Prostate gland (tissue), 2 donors: ENCODE measurements around the gene CDC42. TPM values are rescaled to one million over a fixed set of nuclear protein-coding genes. Genes with fewer than 3 reads are reported as not detected.

Source experiments
- DNase-seq: peaks from one replicate; pipeline ENCODE4 v3.0.0-alpha.2; 2019; ENCODE audit warnings: low spot score
- H3K27ac ChIP-seq, 2 donors: fragments of 200-600 bp; sonication (generic); 2 replicates each; pipeline ENCODE4 v1.5.1; 2017 to 2019
- H3K27me3 ChIP-seq: fragments of 200-600 bp; sonication (generic); replicated peaks from 2 replicates; pipeline ENCODE4 v1.5.1; 2019; ENCODE audit not compliant: insufficient read depth
- H3K36me3 ChIP-seq, 2 donors: fragments of 200-600 bp; sonication (generic); 1 replicate in 1 of 2; 2 replicates in 1 of 2; pipeline versions ENCODE4 v1.5.1 to v1.8.1; 2017 to 2019
- H3K4me1 ChIP-seq: fragments of 200-600 bp; sonication (generic); replicated peaks from 2 replicates; pipeline ENCODE4 v1.5.1; 2019
- H3K4me3 ChIP-seq, 2 donors: fragments of 200-600 bp; sonication (generic); 2 replicates each; pipeline ENCODE4 v1.5.1; 2017 to 2019
- H3K9me3 ChIP-seq: fragments of 200-600 bp; sonication (generic); 2 replicates; pipeline ENCODE4 v1.5.1; 2017
- CTCF ChIP-seq, 4 experiments: fragments of 200-600 bp in 2 of 4; fragments of 450-650 bp in 2 of 4; sonication (generic) in 2 of 4; IDR thresholded peaks; 1 replicate in 3 of 4; 2 replicates in 1 of 4; pipeline ENCODE4 v1.5.1; 2016 to 2019; ENCODE audit warnings: antibody characterized with exemption in 4 of 4, mild to moderate bottlenecking in 2 of 4, moderate library complexity in 2 of 4
- POLR2A ChIP-seq: fragments of 450-650 bp; IDR thresholded peaks from one replicate; pipeline ENCODE4 v1.6.1; 2016; ENCODE audit warnings: antibody characterized with exemption, mild to moderate bottlenecking
- POLR2AphosphoS5 ChIP-seq: sonication (generic); formaldehyde crosslinking; IDR thresholded peaks from one replicate; pipeline ENCODE4 v1.6.1; 2017; ENCODE audit warnings: antibody characterized with exemption
- WGBS: methylation state at CpG from one replicate; pipeline ENCODE4 v1.1.5; 2018; 5-methylcytosine and 5-hydroxymethylcytosine counted together
- intact Hi-C: fragments of 100-400 bp; cut with DNase I; formaldehyde crosslinking; loops from one replicate; pipeline ENCODE4 v1.14.2; 2022
- small RNA-seq, 2 donors: library from RNA; depleted of rRNA; stranded (forward); fragments of <200 nt; gene quantifications; one replicate each; pipeline ENCODE3, GENCODE V24; 2016
- total RNA-seq, 2 donors: library from RNA; depleted of rRNA; stranded (reverse); fragments of >200 nt; gene quantifications; one replicate each; pipeline ENCODE4 v1.1.0, GENCODE V29; 2016

CDC42 gene
- total RNA-seq, 2 donors from 2014 or later, result 164 to 182 TPM

GRCh38 chr1:22137004-22137720 is 84.7 kb downstream of the CDC42 start:
- TF ChIP-seq CTCF (IDR thresholded peaks at IDR 0.05) (no peak), POLR2AphosphoS5 (peak; percentile 61), POLR2A (no peak)
- H3K27me3 ChIP-seq, result no peaks in the 10 kb centered on the region
- WGBS, result 23% methylated on average over 11 of the region's 16 CpGs
- no peaks in the 10 kb centered on the region for H3K36me3 ChIP-seq
- intact Hi-C loops, result no loop called here
- H3K9me3 ChIP-seq, result no peaks in the 10 kb centered on the region
- no peak overlapping the region for H3K4me3 ChIP-seq
- peak overlapping the region; percentile 8 to 52 for H3K27ac ChIP-seq
- H3K4me1 ChIP-seq, result no peaks in the 10 kb centered on the region
- DNase-seq, result peak; percentile 58

- H3K9me3 ChIP-seq, result no peaks in the 10 kb centered on the region
- peaks cover 3% of the 10 kb centered on the region for H3K4me1 ChIP-seq
- TF ChIP-seq POLR2A (no peak), CTCF (IDR thresholded peaks at IDR 0.05) (no peak), POLR2AphosphoS5 (no peak)
- H3K36me3 ChIP-seq, result no peaks in the 10 kb centered on the region
- no peaks in the 10 kb centered on the region for H3K27me3 ChIP-seq
- intact Hi-C loops, result no loop called here
- H3K27ac ChIP-seq, result peak overlapping the region in 1 of 2 donors; percentile 26
- DNase-seq, result no peak
- H3K4me3 ChIP-seq, result no peak overlapping the region
- 79% methylated on average over 15 of the region's 15 CpGs for WGBS
Observed at GRCh38 chr1:22139066-22139594, 86.6 kb downstream of the CDC42 start.

GRCh38 chr1:22139817-22140216 is 87.3 kb downstream of the CDC42 start:
- no peaks in the 10 kb centered on the region for H3K9me3 ChIP-seq
- 87% methylated on average over 12 of the region's 12 CpGs for WGBS
- no peak for DNase-seq
- TF ChIP-seq POLR2A (no peak), CTCF (IDR thresholded peaks at IDR 0.05) (no peak), POLR2AphosphoS5 (no peak)
- H3K4me3 ChIP-seq, result no peak overlapping the region
- intact Hi-C loops, result no loop called here
- H3K27me3 ChIP-seq, result no peaks in the 10 kb centered on the region
- H3K36me3 ChIP-seq, result no peaks in the 10 kb centered on the region
- H3K27ac ChIP-seq, result no peak overlapping the region
- H3K4me1 ChIP-seq, result peaks cover 5% of the 10 kb centered on the region

Small RNA genes lying within 50 kb of the gene (small RNA-seq; reads per million reads assigned to genes)
- gene RN7SL186P (0 reads per million in 2 donors), gene RNU6-776P (0 reads per million in 2 donors)

Other genes with a start within 250 kb of the CDC42 start
- gene LDLRAD2, start 240.4 kb upstream of the CDC42 start, total RNA-seq, result 1 to 10 TPM in 1 of 2 donors, under 1 TPM in 1; 0.32 to 1.6 TPM
- 100 to 1,000 TPM; 135 to 257 TPM for gene HSPG2, start 115.4 kb upstream of the CDC42 start, total RNA-seq
- gene CELA3B, start 75.7 kb upstream of the CDC42 start, total RNA-seq, result not detected
- gene CELA3A, start 51.1 kb upstream of the CDC42 start, total RNA-seq, result not detected
- 1 to 10 TPM; 3.0 to 3.4 TPM for gene WNT4, start 90.4 kb downstream of the CDC42 start, total RNA-seq